Measurements from ENCODE around the gene SPTBN5. TPM values are rescaled to one million over a fixed set of nuclear protein-coding genes. Genes with fewer than 3 reads are reported as not detected.

Gene SPTBN5
- total and polyA plus RNA-seq, 12 donors = under 0.01 to 6.8 (median 0.55) TPM

DNA sequence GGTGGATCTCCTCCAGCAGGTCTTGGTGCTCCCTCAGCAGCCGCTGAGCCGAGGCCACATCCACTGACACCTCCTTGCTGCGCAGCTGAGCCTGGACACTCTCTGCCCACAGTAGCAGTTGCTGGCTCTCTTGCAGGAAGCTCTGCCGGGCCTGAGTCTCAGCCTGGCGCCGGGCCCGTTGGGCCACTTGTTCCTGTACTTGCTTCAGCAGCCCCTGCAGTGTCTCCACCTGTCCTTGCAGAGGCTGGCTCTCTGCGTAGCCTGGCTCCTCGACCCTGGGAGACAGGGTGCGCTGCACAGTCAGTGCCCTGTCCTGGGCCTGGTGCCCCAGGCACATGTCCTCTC lies 15.5 kb downstream of the SPTBN5 start:
- WGBS, 4 donors = 67 to 100% (median 89%) methylated on average over 3 to 10 of the region's 10 CpGs
- H3K27ac ChIP-seq = no peak overlapping the region
- no peaks in the 10 kb centered on the region for H3K36me3 ChIP-seq (replicated peaks in 1 of 2)
- peaks cover 0 to 11% of the 10 kb centered on the region in 2 donors for H3K4me1 ChIP-seq (replicated peaks in 1 of 2)
- DNase-seq = no peak
- intact Hi-C loops (cut with DNase I) = no loop called here
- no peak for TF ChIP-seq POLR2A (IDR thresholded peaks at IDR 0.05)
- TF ChIP-seq, protein P1, sequence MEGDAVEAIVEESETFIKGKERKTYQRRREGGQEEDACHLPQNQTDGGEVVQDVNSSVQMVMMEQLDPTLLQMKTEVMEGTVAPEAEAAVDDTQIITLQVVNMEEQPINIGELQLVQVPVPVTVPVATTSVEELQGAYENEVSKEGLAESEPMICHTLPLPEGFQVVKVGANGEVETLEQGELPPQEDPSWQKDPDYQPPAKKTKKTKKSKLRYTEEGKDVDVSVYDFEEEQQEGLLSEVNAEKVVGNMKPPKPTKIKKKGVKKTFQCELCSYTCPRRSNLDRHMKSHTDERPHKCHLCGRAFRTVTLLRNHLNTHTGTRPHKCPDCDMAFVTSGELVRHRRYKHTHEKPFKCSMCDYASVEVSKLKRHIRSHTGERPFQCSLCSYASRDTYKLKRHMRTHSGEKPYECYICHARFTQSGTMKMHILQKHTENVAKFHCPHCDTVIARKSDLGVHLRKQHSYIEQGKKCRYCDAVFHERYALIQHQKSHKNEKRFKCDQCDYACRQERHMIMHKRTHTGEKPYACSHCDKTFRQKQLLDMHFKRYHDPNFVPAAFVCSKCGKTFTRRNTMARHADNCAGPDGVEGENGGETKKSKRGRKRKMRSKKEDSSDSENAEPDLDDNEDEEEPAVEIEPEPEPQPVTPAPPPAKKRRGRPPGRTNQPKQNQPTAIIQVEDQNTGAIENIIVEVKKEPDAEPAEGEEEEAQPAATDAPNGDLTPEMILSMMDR (IDR thresholded peaks at IDR 0.05) = no peak
- H3K9me3 ChIP-seq (replicated peaks in 1 of 3) = no peaks in the 10 kb centered on the region
- no peak overlapping the region for H3K4me3 ChIP-seq
- H3K27me3 ChIP-seq = no peaks in the 10 kb centered on the region

DNA sequence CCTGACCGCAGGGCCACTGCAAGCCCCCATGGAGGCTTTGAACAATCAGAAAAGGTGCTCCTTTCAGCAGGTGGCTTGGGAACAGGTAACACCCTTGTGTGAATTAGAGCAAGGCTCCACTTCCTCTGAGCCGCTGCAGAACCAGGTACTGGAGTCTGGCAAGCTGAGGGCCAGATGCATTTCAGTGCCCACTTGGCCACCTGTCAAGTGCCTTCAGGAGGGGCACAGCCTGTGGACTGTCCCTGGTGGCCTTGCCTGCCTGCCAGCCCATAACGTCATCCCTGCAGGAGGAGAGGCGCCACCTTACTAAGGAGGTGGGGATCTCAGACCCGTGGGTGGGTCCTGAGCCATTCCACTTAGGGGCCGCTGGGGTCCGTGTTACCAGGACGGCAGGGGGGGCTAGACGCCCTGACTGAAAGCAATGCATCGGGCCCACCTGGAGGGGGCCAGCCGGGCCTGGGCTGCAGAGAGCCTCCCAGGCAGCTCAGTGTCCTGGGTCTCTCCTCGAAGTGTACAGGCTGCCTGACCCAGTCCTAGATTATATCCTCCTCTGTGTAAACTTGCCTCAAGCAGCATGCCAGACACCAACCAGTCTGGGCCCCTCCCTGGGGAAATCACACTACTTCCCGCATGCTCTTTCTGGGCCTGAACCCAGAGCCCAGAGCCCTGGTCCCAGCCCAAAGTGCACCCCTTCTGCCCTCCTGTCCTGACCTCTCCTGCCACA lies 16.1 kb downstream of the SPTBN5 start:
- no peaks in the 10 kb centered on the region for H3K9me3 ChIP-seq (replicated peaks in 1 of 3)
- no peaks in the 10 kb centered on the region for H3K27me3 ChIP-seq
- no peak overlapping the region for H3K4me3 ChIP-seq
- H3K36me3 ChIP-seq (replicated peaks in 1 of 2) = no peaks in the 10 kb centered on the region
- TF ChIP-seq, protein P1 (IDR thresholded peaks at IDR 0.05) = no peak
- TF ChIP-seq POLR2A (IDR thresholded peaks at IDR 0.05) = no peak
- no peak overlapping the region for H3K27ac ChIP-seq
- H3K4me1 ChIP-seq (replicated peaks in 1 of 2) = peaks cover 0 to 8% of the 10 kb centered on the region in 2 donors
- WGBS, 4 donors = 78 to 96% (median 89%) methylated on average over 3 to 13 of the region's 13 CpGs
- intact Hi-C loops (cut with DNase I) = no loop called here
- DNase-seq = no peak

DNA sequence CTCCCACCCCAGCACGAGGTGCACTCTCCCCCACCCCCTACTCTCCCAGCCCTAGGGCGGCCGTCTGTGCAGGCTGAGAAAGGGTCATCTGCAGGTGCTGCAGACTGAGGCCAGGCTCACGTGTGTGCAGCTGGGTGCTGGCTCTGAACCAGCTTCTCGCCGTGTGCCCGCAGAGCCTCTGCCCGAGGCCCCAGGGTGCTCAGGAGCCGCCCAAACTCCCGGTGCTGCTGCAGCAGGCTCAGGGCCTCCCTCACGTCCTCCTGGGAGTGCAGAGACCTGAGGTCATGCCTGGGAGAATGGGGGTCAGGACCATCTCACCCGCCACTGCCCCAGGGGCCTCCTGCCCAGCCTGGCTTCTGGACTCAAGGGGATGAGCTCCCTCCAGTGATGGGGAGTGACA lies 17.2 kb downstream of the SPTBN5 start:
- DNase-seq = no peak

DNA sequence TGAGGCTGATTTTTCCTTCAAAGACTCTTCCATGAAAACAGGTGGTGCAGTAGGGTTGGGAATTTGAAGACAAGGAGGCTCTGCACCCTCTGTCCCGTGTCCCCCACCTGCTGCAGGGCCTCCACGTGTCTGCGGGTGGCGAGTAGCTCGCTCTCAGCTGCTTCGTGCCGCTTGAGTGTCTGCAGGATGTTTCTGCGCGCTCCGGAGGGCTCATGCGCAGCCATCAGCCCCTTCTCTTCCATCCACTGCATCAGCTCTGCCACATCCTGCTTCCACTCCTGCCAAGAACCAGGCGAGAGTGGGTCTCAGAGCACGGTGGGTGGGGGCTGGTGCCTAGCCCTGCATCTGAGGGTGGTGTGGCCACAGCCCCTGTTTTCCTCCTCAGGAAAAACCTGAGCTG lies 17.8 kb downstream of the SPTBN5 start:
- no peak overlapping the region for H3K4me3 ChIP-seq
- intact Hi-C loops (cut with DNase I) = no loop called here
- H3K4me1 ChIP-seq (replicated peaks in 1 of 2) = peaks cover under 1 to 2% of the 10 kb centered on the region in 2 donors
- no peak for DNase-seq
- H3K36me3 ChIP-seq (replicated peaks in 1 of 2) = no peaks in the 10 kb centered on the region
- no peaks in the 10 kb centered on the region for H3K9me3 ChIP-seq (replicated peaks in 1 of 3)
- H3K27me3 ChIP-seq = no peaks in the 10 kb centered on the region
- TF ChIP-seq POLR2A (IDR thresholded peaks at IDR 0.05) = no peak
- TF ChIP-seq, protein P1 (IDR thresholded peaks at IDR 0.05) = no peak
- no peak overlapping the region for H3K27ac ChIP-seq
- WGBS, 4 donors = 78 to 88% (median 80%) methylated on average over 12 to 13 of the region's 13 CpGs

More for the DNA sequence above, 17.2 kb downstream of the SPTBN5 start:
- WGBS, 4 donors = 66 to 80% (median 67%) methylated on average over 1 to 12 of the region's 12 CpGs; no CpG with 5 or more reads in 1 of the 4 donors
- Histone ChIP-seq H3K27ac (no peak overlapping the region), H3K4me1 (replicated peaks in 1 of 2) (no peaks in the 10 kb centered on the region), H3K4me3 (no peak overlapping the region), H3K27me3 (no peaks in the 10 kb centered on the region), H3K36me3 (replicated peaks in 1 of 2) (no peaks in the 10 kb centered on the region), H3K9me3 (replicated peaks in 1 of 3) (no peaks in the 10 kb centered on the region)
- intact Hi-C loops (cut with DNase I) = no loop called here
- no peak for TF ChIP-seq POLR2A (IDR thresholded peaks at IDR 0.05)
- TF ChIP-seq, protein P1 (IDR thresholded peaks at IDR 0.05) = no peak
